Measurements from ENCODE around the gene PRDM16.

PRDM16 gene

DNA sequence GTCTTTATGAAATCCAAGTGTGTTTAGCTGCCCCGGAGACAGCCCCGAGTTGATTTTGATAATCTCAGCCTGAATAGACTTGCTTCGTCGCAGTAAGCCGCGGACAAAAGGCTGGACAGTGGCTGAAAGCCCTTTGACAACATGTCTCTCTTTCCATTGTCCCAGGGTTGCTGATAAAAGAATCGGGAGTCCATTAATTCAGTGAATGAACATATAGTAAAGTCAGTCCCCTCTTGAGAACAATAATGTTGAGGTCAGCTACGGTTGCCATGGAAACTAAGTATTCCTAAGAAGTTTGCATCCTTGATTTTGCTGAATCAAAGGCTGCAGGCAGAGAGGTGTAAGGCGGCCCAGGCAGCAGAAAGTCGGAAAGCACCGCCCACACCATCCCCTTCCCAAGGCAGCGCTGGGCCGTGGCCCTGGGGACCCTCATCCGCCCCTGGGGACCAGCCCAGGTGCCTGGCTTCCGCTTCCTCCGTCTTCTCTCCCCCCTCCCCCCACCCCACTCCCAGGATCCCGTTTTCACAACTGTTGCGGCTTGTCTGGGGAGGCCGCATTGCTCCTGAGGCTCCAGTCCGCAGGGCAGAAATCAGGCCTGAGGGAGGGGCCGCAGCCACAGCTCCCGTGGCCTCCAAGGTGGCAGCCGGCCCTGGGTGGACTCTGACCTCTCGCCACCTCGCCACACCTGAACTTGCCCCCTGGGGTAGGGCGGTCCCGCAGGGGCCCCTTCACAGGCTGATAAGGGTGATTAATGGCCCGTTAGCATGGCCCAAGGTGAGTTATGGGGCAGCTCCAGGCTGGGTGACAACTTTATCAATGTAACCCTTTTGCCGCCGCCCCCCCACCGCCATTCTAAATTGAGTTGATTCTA lies 180.9 kb downstream of the PRDM16 start:
- no peak for DNase-seq

DNA sequence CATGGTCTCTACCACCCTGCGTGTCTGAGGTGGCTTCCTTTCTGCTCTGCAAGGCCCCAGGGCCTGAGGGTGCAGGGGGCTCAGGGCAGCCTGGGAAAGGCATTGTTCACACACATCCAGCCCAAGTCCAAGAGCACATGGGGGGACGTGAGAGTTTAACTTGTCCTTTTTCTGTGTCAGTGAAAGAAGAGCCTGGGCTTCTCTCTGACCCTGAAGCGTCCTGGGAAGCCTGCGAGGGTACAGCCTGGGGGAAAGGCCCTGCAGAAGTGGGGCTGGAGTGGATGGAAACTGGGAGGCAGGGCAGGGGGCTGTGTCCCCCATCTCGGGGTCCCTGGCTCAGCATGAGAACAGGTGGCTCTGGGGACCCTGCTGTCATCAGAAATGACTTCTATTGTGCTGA lies 181.6 kb downstream of the PRDM16 start:
- DNase-seq: no peak

DNA sequence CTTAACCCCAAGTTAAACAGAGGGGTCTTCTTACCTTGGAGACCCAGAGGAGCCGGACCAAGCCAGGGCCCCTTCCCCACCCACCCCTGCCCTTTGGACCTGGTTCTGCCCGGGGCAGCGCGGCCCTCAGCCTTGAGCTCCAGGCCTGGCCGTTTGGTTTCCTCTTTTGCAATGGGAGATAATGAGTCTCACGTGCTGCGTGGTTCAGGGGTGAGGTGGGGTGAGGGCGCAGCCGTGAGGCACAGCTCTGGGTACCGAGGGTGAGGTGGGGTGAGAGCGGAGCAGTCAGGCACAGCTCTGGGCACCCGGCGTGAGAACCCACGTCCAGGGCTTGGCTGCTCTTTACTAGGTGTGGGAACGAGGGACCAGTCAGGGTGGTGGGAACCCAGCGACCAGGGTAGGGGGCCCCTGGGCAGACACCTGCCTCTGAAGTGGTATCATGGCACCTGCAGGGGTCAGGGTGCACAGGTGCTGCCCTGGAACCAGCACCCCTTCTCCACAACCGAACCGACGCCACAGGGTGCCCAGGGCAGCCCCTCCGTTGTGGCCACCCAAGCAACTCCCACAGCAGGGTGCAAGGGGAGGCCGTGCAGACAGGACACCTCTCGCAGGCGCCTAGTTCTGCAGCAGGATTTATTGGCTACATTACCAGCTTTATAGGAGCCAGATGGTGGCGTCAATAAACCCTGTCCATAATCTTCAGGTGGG lies 182.2 kb downstream of the PRDM16 start:
- DNase-seq: no peak

GRCh38 chr1:3251807-3252428 lies 182.9 kb downstream of the PRDM16 start:
- DNase-seq: peak; percentile 28

- DNase-seq: no peak
Observed at GRCh38 chr1:3255680-3256079, 186.7 kb downstream of the PRDM16 start.

DNA sequence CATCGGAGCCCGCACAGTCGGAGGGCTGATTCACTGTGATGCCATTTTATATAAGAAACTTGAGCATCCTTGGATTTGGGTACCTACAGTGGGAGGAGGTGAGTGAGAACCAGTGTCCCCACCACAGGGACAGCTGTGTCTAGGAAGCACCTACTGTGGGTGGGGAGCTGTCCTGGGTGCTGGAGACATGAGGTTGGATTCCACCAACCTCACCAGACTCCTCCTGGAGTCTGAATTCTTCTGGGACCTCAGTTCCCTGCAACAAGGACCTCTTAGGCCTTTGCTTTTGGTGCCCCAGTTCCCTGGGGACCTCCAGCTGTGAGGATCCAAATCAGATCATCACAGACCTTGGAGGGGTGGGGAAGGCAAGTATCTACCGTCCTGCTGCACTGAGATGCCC lies 188.8 kb downstream of the PRDM16 start:
- DNase-seq: no peak

- DNase-seq: no peak
Observed at GRCh38 chr1:3258386-3259003, 189.5 kb downstream of the PRDM16 start.

GRCh38 chr1:3259020-3259419 lies 190.0 kb downstream of the PRDM16 start:
- DNase-seq: no peak

DNA sequence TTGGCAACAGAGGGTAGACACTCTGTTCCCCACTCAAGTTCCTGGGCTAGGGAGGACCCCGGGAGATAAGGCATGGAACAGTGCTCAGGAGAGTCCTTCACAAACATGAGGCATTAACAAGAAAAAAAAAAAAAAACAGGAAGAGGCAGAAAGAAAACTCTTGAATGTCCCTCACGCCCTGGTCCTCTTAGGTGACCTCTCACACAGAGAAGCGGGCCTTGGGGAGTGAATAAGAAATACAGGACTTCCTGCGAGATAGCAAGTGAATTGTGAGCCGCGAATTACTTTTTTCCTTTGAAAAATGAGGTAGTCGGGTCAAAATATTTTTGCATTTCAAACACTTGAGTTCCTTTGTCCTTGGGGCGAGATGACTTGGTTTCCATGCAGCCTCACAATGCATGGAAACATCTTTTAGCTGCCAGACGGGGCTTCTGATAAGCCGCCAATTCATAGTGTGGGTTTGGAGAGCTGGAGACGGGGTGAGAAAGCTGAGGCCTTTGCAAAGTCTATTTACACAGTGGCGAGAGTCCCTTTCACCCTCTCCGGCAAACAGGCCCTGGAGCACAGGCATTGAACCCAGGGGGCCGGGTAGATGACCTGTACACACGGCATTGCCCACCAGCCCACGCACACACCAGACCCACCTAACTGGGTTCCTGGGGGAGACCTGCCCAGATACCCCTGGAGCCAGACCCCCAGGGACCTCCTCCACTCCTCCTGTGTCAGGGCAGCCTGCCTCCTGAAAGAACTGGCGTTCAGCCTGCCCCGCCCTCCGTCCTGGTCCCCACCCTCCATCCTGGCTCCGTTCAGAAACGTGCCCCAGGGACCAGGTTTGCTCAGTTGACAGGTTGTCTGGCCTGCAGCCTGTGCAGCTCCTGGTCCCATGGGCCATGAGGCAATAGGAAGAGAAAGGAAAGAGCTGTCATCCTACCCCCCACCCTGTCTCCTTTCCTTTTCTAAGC lies 192.3 kb downstream of the PRDM16 start:
- peak; percentile 94 for DNase-seq

DNA sequence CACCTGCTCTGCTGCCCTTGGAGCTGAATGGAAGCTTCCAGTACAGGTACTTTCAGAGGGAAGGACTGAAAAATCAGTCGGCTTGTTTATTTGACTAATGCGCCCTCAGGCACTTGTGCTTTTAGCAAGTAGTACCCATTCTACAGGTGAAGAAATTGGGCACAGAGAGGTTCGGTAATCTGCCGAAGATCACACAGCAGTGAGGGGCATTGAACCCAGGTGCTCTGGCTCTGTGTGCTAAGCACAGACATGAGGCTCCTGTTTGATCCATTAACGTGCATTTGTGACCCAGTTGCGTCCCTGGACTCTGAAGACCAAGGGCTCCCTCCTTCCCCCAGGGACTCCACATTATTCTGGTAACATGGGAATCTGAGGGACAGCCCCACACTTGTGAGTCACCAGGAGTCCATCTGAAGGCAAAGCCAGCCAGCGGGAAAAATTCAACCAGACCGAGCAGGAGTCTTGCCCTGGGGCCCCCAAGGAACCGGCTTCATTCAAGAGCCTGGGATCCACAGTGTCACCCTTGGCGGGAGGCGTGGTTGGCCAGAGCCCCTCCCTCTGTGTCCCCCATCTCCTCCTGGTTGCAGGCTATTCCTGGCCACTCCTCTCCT lies 193.1 kb downstream of the PRDM16 start:
- no peak for DNase-seq

DNA sequence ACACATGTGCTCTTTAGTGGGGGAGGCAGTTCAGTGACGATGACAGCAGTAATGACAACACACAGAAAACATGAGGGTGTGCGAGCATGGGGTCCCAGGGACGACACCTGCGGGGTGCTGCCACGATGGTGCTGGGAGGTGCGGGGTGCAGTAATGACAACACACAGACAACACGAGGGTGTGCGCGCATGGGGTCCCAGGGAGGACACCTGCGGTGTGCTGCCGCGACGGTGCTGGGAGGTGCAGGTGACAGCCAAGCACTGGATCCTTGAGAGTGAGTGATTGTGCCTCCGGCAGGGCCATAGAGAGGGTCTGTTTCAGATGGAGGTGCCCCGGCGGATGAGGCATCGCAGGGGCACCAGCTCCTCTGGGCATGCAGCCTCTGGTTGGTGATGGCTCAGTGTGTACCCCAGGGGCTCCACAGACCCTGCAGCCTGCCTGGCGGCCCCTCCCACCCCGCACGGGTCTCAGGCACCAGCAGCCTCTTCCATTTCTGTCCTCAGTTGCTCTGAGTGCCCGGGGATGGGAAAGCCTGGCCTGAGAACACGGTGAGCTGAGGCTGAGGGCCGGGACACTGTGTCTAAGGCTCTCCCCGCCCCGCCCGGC lies 193.8 kb downstream of the PRDM16 start:
- no peak for DNase-seq

- no peak for DNase-seq
Observed at GRCh38 chr1:3263790-3264189, 194.8 kb downstream of the PRDM16 start.

GRCh38 chr1:3264456-3264855 lies 195.5 kb downstream of the PRDM16 start:
- DNase-seq: no peak

GRCh38 chr1:3265835-3266805 lies 197.1 kb downstream of the PRDM16 start:
- DNase-seq: no peak

DNA sequence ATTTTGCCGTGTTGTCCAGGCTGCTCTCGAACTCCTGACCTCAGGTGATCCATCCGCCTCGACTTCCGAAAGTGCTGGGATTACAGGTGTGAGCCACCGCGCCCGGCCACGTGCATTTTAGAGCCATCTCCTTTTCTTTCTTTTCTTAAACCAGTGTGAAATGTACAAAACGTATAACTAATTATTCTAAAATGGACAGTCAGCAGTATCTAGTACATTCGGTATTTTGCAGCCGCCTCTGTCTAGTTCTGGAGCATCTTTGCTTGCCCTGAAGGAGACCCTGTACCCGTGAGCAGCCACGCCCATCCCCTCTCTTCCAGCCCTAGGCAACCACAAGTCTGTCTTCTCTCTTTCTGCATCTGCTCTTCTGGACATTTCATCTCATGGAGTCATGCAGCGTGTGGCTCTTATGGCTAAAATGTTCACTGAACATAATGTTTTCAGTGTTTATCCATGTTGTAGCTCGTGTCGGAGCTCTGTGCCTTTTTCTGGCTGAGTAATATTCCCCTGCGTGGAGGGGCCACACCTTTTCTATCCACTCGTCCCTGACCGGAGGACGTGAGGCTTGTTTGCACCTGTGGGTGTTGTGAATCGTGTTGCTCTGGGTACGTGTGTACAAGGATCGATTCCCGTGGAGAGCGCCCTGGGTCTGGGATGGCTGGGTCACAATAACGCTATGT lies 198.0 kb downstream of the PRDM16 start:
- no peak for DNase-seq

DNA sequence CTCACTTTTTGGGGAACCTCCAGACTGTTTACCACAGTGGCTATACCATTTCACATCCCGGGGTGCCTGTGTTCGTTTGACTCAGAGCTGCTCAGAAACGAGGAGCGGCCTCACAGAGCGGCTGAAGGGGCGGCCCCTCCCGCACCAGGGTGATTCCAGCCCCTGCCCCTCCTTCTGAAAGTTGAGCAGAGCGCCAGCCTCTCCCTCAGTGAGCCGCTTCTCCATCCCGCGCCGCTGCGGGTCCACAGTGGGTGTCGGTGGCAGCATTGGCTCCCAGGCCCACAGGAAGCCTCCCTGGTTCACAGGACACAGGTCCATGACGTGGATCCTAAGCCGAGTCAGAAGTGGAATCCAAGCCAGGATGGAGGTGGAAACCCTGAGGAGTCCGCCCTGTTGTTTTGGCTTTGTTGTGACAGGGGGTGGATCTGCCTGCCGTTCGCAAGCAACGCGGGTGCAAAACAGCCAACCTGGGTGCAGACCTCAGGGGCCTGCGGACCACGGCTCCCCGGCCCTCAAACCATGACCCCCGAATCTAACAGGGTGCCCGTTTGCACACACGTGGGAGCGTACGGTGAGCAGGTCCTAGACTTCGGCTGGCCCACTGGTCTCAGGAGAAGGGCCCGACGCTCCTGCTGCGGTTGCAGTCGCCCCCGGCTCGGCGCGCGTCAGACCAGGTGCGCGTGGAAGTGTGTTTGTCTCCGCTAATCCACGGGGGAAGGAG lies 198.7 kb downstream of the PRDM16 start:
- no peak for DNase-seq

DNA sequence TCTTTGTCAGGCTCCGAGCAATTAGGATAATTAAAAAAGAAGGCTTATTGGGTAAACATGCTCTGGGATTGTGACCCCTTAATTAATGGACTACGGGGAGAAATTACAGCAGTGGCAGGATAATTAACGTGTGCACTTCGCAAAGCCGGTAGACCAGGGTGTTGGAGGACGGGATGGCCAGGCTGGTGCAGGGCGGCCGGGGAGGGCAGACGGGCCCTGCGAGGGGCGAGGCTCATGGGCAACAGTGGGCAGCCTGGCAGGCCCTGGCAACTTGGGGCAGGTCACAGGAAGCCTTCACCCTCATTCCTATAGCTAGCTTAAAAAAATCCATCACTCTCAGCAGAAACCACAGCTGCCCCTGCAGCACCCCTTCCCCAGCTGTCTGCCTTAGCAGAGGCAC lies 199.3 kb downstream of the PRDM16 start:
- DNase-seq: no peak

DNA sequence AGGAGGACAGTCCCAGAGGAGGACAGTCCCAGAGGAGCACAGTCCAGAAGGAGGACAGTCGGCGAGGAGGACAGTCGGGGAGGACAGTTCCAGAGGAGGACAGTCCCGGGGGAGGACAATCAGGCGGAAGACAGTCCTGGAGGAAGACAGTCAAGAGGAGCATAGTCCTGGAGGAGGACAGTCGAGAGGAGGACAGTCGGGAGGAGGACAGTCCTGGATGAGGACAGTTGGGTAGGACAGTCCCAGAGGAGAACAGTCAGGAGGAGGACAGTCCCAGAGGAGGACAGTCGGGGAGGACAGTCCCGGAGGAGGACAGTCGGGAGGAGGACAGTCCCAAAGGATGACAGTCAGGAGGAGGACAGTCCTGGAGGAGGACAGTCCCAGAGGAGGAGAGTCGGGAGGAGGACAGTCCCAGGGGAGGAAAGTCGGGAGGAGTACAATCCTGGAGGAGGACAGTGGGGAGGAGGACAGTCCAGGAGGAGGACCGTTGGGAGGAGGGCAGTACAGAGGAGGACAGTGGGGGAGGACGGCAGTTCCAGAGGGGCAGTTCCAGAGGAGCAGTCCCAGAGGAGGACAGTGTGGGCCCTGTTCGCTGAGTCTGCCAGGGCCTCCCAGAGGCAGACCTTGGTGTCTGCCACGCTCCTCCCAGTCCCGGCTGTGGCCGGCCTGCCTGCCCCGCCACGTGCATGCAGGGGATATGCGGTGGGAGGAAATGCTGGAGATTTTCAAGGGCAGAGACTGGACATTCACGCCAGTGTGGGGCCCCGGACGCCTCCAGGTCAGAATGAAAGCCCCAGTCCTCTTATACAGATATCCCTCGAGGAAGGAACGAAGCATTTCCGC lies 201.6 kb downstream of the PRDM16 start:
- DNase-seq: no peak
